Measurements from ENCODE around the gene FIS1.
A peak's percentile ranks its signal among the peaks of the same experiment; 100 is the strongest.

Gene FIS1

GRCh38 chr7:101235522-101235921 is 9.4 kb downstream of the FIS1 start:
- DNase-seq (ENCODE audit: low read depth), result no peak
- no peak overlapping the region for H3K4me3 ChIP-seq (ENCODE audit: low read length)

GRCh38 chr7:101235050-101235449 is 9.8 kb downstream of the FIS1 start:
- TF ChIP-seq CTCF (conservative IDR thresholded peaks at IDR 0.05; ENCODE audit: low read depth, low read length), result peak; percentile 48
- no peak overlapping the region for H3K4me3 ChIP-seq (ENCODE audit: low read length)
- no peak for DNase-seq (ENCODE audit: low read depth)

More at GRCh38 chr7:101235522-101235921, 9.4 kb downstream of the FIS1 start:
- no peak for TF ChIP-seq CTCF (conservative IDR thresholded peaks at IDR 0.05; ENCODE audit: low read depth, low read length)

- DNase-seq (ENCODE audit: low read depth), result no peak
- TF ChIP-seq CTCF (conservative IDR thresholded peaks at IDR 0.05; ENCODE audit: low read depth, low read length), result no peak
- no peak overlapping the region for H3K4me3 ChIP-seq (ENCODE audit: low read length)
Observed at GRCh38 chr7:101234636-101235035, 10.2 kb downstream of the FIS1 start.

- no peak overlapping the region for H3K4me3 ChIP-seq (ENCODE audit: low read length)
- TF ChIP-seq CTCF (conservative IDR thresholded peaks at IDR 0.05; ENCODE audit: low read depth, low read length), result no peak
- DNase-seq (ENCODE audit: low read depth), result no peak
Observed at GRCh38 chr7:101233907-101234547, 10.9 kb downstream of the FIS1 start.

GRCh38 chr7:101232141-101232850 is 12.6 kb downstream of the FIS1 start:
- peak overlapping the region; percentile 48 for H3K4me3 ChIP-seq (ENCODE audit: low read length)
- DNase-seq (ENCODE audit: low read depth), result no peak
- no peak for TF ChIP-seq CTCF (conservative IDR thresholded peaks at IDR 0.05; ENCODE audit: low read depth, low read length)

GRCh38 chr7:101231644-101232043 is 13.2 kb downstream of the FIS1 start:
- no peak for DNase-seq (ENCODE audit: low read depth)
- no peak overlapping the region for H3K4me3 ChIP-seq (ENCODE audit: low read length)
- no peak for TF ChIP-seq CTCF (conservative IDR thresholded peaks at IDR 0.05; ENCODE audit: low read depth, low read length)

- no peak overlapping the region for H3K4me3 ChIP-seq (ENCODE audit: low read length)
- no peak for DNase-seq (ENCODE audit: low read depth)
- TF ChIP-seq CTCF (conservative IDR thresholded peaks at IDR 0.05; ENCODE audit: low read depth, low read length), result no peak
Observed at GRCh38 chr7:101226721-101227120, 18.2 kb downstream of the FIS1 start.
